Heart left ventricle (tissue), 13 donors: Measurements from ENCODE around the gene GADD45GIP1.

Experiments used
- CTCF ChIP-seq, 12 donors: fragments of 200-600 bp; sonication (generic) in 4 of 12; IDR thresholded peaks; one replicate each; pipeline versions ENCODE4 v1.5.0 to v1.8.0; 2018 to 2022; ENCODE audit warnings: antibody characterized with exemption in 12 of 12, mild to moderate bottlenecking in 5 of 12
- POLR2A ChIP-seq, 2 donors: fragments of 450-650 bp; IDR thresholded peaks; one replicate each; pipeline ENCODE4 v1.6.1; 2017; ENCODE audit warnings: antibody characterized with exemption in 2 of 2, mild to moderate bottlenecking in 2 of 2, moderate library complexity in 2 of 2
- donor health status: ischemic (EF 13 %, LVEDD 7.1; RV severe dilation, severe dysfunction).
- donor health status: DM: no; HTN: yes; CAD: no.
- donor health status: DM: no; HTN: no; CAD: no.
- donor health status: ischemic (EF 25% LVEDD 6.9; RV normal size, moderate dysfunction).
- donor health status: ischemic (EF 25% LVEDD 5.7; RV mildly dilated, moderate dysfunction).
- donor health status: ischemic (EF 35%, LVEDD 5.7; RV mildly dilated, moderate dysfunction).
- donor health status: nonischemic (EF 11% LVEDD 7.7; RV severe dilation, severe dysfunction).
- donor health status: DM: yes; HTN: yes; CAD: no.
- donor health status: PGD.
- donor health status: ischemic (EF 29% LVEDD 5.4; RV normal size, mild dysfunction).
- donor health status: nonischemic (EF 23%, LVEDD 6.1; RV moderate dilation, normal function).

- TF ChIP-seq CTCF (IDR thresholded peaks at IDR 0.05) (no peak), POLR2A (IDR thresholded peaks at IDR 0.05) (no peak)
Observed at GRCh38 chr19:12922959-12923358, 34.1 kb downstream of the GADD45GIP1 start.
